ENCODE results near the gene UBE2H.
A peak's percentile ranks its signal among the peaks of the same experiment; 100 is the strongest.
"Not testable (repeated sequence)": the region's sequence is repeated elsewhere in the genome, so short reads cannot be mapped to it uniquely, and the experiment has no call there.

Gene UBE2H

DNA sequence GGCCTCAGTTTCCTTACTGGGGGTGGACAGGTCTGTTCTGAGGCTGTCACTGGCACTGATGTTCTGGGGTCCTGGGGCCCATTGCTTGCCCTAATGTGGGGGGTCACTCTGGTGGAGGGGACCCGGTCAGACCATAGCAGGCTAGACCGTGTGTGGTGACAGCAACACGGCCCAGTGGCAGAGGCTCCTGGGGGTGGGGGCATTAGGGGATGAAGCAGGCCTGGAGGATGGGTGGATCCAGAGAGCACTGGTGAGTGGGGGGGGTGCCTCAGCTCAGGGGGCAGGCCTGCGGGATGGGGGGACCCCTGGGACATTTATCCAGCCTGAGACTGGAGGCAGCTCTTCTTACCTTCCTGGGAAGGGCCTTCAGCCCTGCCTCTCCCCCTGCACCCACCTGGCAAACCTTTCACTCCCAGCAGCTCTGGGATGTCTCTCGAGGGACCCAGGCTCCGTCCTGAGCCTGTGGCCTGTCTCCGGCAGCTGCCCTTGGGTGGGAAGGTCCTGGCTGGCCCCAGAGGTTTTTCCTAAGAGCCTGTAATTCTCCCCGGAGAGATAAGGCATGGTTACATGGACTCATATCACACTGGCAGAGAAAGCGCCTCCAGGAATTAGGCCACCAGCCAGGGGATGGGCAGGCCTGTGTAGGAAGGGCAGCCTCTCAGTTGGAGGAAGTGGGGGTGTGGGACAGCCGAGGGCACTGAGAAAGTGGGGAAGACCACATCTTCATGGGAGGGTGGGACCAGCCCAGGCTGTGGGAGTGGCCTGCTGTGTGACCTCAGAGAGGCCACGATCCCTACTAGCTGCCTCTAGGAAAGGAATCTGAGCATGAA is 147.7 kb downstream of the UBE2H start:
- DNase-seq: no peak

DNA sequence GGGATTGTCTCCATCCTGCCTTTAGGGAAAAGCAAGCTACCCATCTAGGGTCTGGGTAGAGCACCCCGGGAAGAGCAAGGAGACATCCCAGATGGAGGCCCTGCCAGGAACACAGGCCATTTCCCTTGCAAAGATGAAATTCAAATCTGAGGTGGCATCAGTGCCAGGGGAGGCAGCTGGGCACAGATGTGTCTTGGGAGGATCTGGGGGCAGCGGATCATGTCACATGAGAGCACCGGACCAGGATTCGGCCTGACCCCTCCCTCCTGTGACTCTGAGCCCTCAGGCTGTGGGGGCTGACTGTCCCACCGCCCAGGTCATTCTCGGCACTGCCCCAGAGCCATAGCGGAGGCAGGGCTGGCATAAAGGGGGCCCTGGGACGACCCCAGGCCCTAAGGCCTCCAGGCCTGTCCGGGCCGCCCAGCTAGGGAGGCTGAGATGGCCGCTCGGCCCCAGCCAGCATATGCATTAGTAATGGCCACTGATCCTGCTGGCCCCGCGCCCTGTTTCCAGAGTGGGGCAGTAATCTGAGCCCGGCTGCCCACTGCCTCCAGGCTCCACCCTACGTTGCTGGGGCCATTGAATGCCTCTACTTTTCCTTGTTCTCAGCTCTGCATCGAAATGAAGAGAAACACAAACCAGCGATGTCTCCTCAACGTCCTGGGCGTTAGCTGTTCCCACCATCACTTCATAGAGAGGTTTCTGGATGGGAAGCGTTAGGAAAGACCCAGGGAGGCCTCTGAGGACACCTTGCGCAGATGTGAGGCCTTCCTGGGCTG is 148.5 kb downstream of the UBE2H start:
- no peak for DNase-seq

- no peak for DNase-seq
Observed at GRCh38 chr7:129803546-129804081, 149.1 kb downstream of the UBE2H start.

DNA sequence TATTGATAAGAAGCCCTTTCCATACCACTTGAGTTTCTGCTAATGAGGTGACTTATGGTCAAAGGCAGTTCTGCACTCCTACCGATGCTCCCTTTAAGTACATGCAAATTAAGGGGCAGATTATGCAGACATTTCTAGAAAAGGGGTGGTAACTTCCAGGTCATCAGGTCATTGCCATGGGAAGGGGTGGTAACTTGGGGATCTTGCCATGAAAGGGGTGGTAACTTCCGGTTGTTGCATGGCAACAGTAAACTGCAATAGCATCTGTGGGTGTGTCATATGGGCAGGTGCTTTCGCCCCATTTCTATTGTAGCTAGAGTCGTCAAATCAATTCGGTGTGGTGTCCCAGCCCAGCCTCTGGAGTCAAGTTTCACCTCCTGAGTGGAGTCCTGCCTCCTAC is 150.9 kb downstream of the UBE2H start:
- DNase-seq: peak; percentile 11

GRCh38 chr7:129800901-129801300 is 151.9 kb downstream of the UBE2H start:
- no peak for DNase-seq

- DNase-seq: no peak
Observed at GRCh38 chr7:129799350-129799955, 153.3 kb downstream of the UBE2H start.

- DNase-seq: no peak
Observed at GRCh38 chr7:129798616-129799349, 154.0 kb downstream of the UBE2H start.

- DNase-seq: no peak
Observed at GRCh38 chr7:129797214-129797789, 155.5 kb downstream of the UBE2H start.

- no peak for DNase-seq
Observed at GRCh38 chr7:129796186-129796775, 156.5 kb downstream of the UBE2H start.

DNA sequence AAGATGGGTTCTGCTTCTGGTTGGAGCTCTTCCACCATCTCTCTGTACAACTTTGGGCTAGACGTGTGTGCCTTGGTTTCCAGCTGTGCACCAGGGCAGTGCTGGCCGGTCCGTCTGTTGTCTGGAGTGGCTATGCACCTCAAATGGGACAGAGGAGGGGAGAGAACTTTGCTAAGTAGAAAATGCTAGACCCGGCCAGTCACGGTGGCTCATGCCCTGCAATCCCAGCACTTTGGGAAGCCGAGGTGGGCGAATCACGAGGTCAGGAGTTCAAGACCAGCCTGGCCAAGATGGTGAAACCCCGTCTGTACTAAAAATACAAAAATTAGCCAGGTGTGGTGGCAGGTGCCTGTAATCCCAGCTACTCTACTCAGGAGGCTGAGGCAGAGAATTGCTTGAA is 158.3 kb downstream of the UBE2H start:
- DNase-seq: not testable (repeated sequence)

- no peak for DNase-seq
Observed at GRCh38 chr7:129793506-129794310, 159.1 kb downstream of the UBE2H start.

DNA sequence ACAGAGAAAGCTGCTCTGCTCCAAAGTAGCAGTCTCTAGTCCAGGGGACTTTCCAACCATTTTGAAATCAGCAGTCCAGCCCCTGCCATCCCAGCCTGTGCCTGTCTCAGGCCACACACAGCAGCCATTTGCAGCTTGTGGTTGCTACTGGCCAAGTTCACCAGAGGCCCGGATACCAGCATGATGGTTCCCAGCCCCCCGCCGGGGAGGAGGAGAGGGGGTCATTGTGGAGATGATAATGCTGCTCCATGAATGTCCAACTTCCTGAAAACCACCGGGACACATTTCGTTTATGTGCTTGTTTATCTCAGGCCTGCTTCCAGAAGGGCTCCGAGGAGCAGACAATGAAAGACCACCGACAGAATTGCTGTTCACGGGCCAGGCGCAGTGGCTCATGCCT is 160.0 kb downstream of the UBE2H start:
- no peak for DNase-seq

GRCh38 chr7:129790136-129790535 is 162.6 kb downstream of the UBE2H start:
- DNase-seq: no peak

DNA sequence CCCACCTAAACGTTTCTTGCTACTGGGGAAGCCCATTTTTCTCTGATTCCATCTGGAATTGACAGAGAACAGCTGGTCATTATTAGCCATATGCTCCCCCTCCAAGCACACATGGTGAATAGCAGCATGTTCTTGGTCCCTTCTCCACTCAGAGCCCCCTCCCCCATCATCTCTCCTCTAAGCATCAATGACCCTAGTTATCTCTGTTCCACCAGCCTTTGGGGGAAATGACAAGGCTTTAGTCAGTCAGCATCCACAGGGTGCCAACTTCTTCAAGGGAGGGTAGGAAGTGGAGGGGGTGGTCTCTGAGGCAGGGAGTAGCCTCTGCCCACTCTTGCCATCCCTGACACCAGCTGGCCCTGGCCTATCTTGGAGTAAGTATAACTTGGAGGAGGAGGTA is 163.1 kb downstream of the UBE2H start:
- no peak for DNase-seq

GRCh38 chr7:129789000-129789399 is 163.8 kb downstream of the UBE2H start:
- DNase-seq: no peak

DNA sequence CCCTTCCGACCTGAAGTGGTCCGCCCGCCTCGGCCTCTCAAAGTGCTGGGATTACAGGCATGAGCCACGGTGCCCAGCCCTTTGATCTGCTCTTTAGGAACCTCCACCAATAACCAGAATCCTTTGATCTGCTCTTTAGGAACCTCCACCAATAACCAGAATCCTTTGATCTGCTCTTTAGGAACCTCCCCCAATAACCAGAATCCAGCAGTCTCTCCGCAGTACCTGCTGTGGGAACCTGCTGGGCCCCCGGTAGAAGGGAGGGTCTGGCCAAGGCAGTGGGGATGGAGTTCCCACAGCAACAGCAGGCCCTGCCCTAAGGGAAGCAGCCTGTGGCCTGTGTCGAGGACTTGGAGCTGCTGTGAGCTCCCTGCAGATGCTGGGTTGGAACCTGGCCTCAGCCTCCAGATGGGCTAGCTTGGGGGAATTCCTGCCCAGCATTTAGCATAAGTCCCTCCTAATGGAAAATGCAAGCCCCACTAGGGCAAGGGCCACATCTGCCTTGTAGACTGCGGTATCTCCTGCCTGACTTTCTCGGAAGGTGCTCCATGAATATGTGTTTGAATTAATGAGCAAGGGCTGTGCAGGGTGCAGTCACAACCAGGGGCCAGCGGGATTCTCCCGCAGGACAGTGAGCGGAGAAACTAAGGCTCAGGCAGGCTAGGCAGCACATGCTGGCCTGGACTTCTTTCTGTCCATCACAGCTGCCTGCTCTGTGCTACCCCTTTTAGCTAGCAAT is 165.8 kb downstream of the UBE2H start:
- no peak for DNase-seq

- no peak for DNase-seq
Observed at GRCh38 chr7:129785685-129786514, 166.9 kb downstream of the UBE2H start.

GRCh38 chr7:129784783-129785684 is 167.7 kb downstream of the UBE2H start:
- no peak for DNase-seq
